Tracheal epithelial cell (primary cell): ENCODE data around the gene PCDHB12. TPM values are rescaled to one million over a fixed set of nuclear protein-coding genes. Genes with fewer than 3 reads are reported as not detected.

ENCODE experiments used
- total RNA-seq: library from RNA; depleted of rRNA; stranded (reverse); fragments of >200 nt; gene quantifications from 2 replicates; pipeline ENCODE4 v1.2.1, GENCODE V29; 2014

PCDHB12 gene
- total RNA-seq: under 0.01 TPM in 1 of 2 replicates, not detected in the other

GRCh38 chr5:141208478-141208877, at the start of gene PCDHB12:
Gene PCDHB12, plus strand, starts transcription at chr5:141208719. Its CDS starts 189 bp downstream, at chr5:141208908.

GRCh38 chr5:141172381-141173204, 35.9 kb upstream of the PCDHB12 start, which contains the start of gene PCDHB7:
Gene PCDHB7, plus strand, starts transcription at chr5:141172644. Its CDS starts 192 bp downstream, at chr5:141172836.

GRCh38 chr5:141177577-141178191, 30.8 kb upstream of the PCDHB12 start, which contains the start of gene PCDHB8:
Gene PCDHB8, plus strand, starts transcription at chr5:141177790. Its CDS starts 245 bp downstream, at chr5:141178035.

GRCh38 chr5:141182248-141182647, 26.3 kb upstream of the PCDHB12 start, which contains the start of gene PCDHB16:
Gene PCDHB16, plus strand, starts transcription at chr5:141182387. Its CDS starts 173 bp downstream, at chr5:141182560.

GRCh38 chr5:141186897-141187512, 21.5 kb upstream of the PCDHB12 start, which contains the start of gene PCDHB9:
Gene PCDHB9, plus strand, starts transcription at chr5:141187161. Its CDS starts 158 bp downstream, at chr5:141187319.

GRCh38 chr5:141192110-141192725, 16.3 kb upstream of the PCDHB12 start, which contains the start of gene PCDHB10:
Gene PCDHB10, plus strand, starts transcription at chr5:141192353. Its CDS starts 200 bp downstream, at chr5:141192553.

GRCh38 chr5:141199359-141200235, 8.9 kb upstream of the PCDHB12 start, which contains the start of gene PCDHB11:
Gene PCDHB11, plus strand, starts transcription at chr5:141199627. Its CDS starts 148 bp downstream, at chr5:141199775.

GRCh38 chr5:141213656-141214339, 5.3 kb downstream of the PCDHB12 start, which contains the start of gene PCDHB13:
Gene PCDHB13, plus strand, starts transcription at chr5:141213919. Its CDS starts 205 bp downstream, at chr5:141214124.

GRCh38 chr5:141223112-141223783, 14.7 kb downstream of the PCDHB12 start, which contains the start of gene PCDHB14:
Gene PCDHB14, plus strand, starts transcription at chr5:141223343. Its CDS starts 163 bp downstream, at chr5:141223506.

GRCh38 chr5:141245250-141245717, 36.8 kb downstream of the PCDHB12 start, which contains the start of gene PCDHB15:
Gene PCDHB15, plus strand, starts transcription at chr5:141245395. Its CDS starts 184 bp downstream, at chr5:141245579.

Other genes starting within 250 kb of the PCDHB12 start
- 1.9 and 16.0 TPM in 2 replicates for gene PCDHAC2, start 242.2 kb upstream of the PCDHB12 start, total RNA-seq
- not detected in 2 replicates for gene PCDHB1, start 157.3 kb upstream of the PCDHB12 start, total RNA-seq
- 0.43 and 1.4 TPM in 2 replicates for gene PCDHB2, start 114.1 kb upstream of the PCDHB12 start, total RNA-seq
- 0.21 and 0.48 TPM in 2 replicates for gene PCDHB3, start 108.2 kb upstream of the PCDHB12 start, total RNA-seq
- gene PCDHB4, start 86.9 kb upstream of the PCDHB12 start, total RNA-seq: under 0.01 TPM in 1 of 2 replicates, not detected in the other
- gene PCDHB5, start 73.5 kb upstream of the PCDHB12 start, total RNA-seq: 0.24 and 0.64 TPM in 2 replicates
- gene PCDHB6, start 58.7 kb upstream of the PCDHB12 start, total RNA-seq: not detected in 2 replicates
- gene PCDHB7, start 36.1 kb upstream of the PCDHB12 start, total RNA-seq: under 0.01 TPM in 1 of 2 replicates, not detected in the other
- gene PCDHB8, start 30.9 kb upstream of the PCDHB12 start, total RNA-seq: under 0.01 TPM in 2 replicates
- under 0.01 TPM in 1 of 2 replicates, not detected in the other for gene PCDHB16, start 26.3 kb upstream of the PCDHB12 start, total RNA-seq
- gene PCDHB9, start 21.6 kb upstream of the PCDHB12 start, total RNA-seq: under 0.01 TPM in 1 of 2 replicates, not detected in the other
- gene PCDHB10, start 16.4 kb upstream of the PCDHB12 start, total RNA-seq: under 0.01 and 0.21 TPM in 2 replicates
- gene PCDHB11, start 9.1 kb upstream of the PCDHB12 start, total RNA-seq: 0.24 and 0.43 TPM in 2 replicates
- gene PCDHB13, start 5.2 kb downstream of the PCDHB12 start, total RNA-seq: 0.24 TPM in 1 of 2 replicates, not detected in the other
- 0.24 and 0.43 TPM in 2 replicates for gene PCDHB14, start 14.6 kb downstream of the PCDHB12 start, total RNA-seq
- gene PCDHB15, start 36.7 kb downstream of the PCDHB12 start, total RNA-seq: 0.21 and 0.24 TPM in 2 replicates
- not detected in 2 replicates for gene SLC25A2, start 95.3 kb downstream of the PCDHB12 start, total RNA-seq
- 30.1 and 32.8 TPM in 2 replicates for gene TAF7, start 112.1 kb downstream of the PCDHB12 start, total RNA-seq
- gene PCDHGA1, start 121.8 kb downstream of the PCDHB12 start, total RNA-seq: under 0.01 TPM in 1 of 2 replicates, not detected in the other
- gene PCDHGA2, start 130.0 kb downstream of the PCDHB12 start, total RNA-seq: 0.21 and 0.48 TPM in 2 replicates
- gene PCDHGA3, start 135.1 kb downstream of the PCDHB12 start, total RNA-seq: under 0.01 and 0.21 TPM in 2 replicates
- 0.21 and 0.24 TPM in 2 replicates for gene PCDHGB1, start 141.4 kb downstream of the PCDHB12 start, total RNA-seq
- 0.24 TPM in 1 of 2 replicates, not detected in the other for gene PCDHGA4, start 146.3 kb downstream of the PCDHB12 start, total RNA-seq
- under 0.01 TPM in 1 of 2 replicates, not detected in the other for gene PCDHGB2, start 151.3 kb downstream of the PCDHB12 start, total RNA-seq
- gene PCDHGA5, start 155.4 kb downstream of the PCDHB12 start, total RNA-seq: 0.24 TPM in 1 of 2 replicates, not detected in the other
- 0.24 and 0.43 TPM in 2 replicates for gene PCDHGB3, start 161.5 kb downstream of the PCDHB12 start, total RNA-seq
- under 0.01 and 0.24 TPM in 2 replicates for gene PCDHGA6, start 165.2 kb downstream of the PCDHB12 start, total RNA-seq
- 0.21 and 0.24 TPM in 2 replicates for gene PCDHGA7, start 174.0 kb downstream of the PCDHB12 start, total RNA-seq
- 0.64 and 5.3 TPM in 2 replicates for gene PCDHGB4, start 179.0 kb downstream of the PCDHB12 start, total RNA-seq
- 0.21 and 0.48 TPM in 2 replicates for gene PCDHGA8, start 183.9 kb downstream of the PCDHB12 start, total RNA-seq
- 2.6 and 4.6 TPM in 2 replicates for gene PCDHGB5, start 189.2 kb downstream of the PCDHB12 start, total RNA-seq
- 0.72 and 0.85 TPM in 2 replicates for gene PCDHGA9, start 194.1 kb downstream of the PCDHB12 start, total RNA-seq
- 0.48 and 0.64 TPM in 2 replicates for gene PCDHGB6, start 199.3 kb downstream of the PCDHB12 start, total RNA-seq
- 2.2 and 4.3 TPM in 2 replicates for gene PCDHGA10, start 204.3 kb downstream of the PCDHB12 start, total RNA-seq
- 1.1 and 3.4 TPM in 2 replicates for gene PCDHGB7, start 209.0 kb downstream of the PCDHB12 start, total RNA-seq
- gene PCDHGA11, start 212.3 kb downstream of the PCDHB12 start, total RNA-seq: 2.2 and 2.6 TPM in 2 replicates
- gene PCDHGA12, start 221.8 kb downstream of the PCDHB12 start, total RNA-seq: 1.7 and 3.9 TPM in 2 replicates